ENCODE measurements around the gene SELENBP1.

DNA sequence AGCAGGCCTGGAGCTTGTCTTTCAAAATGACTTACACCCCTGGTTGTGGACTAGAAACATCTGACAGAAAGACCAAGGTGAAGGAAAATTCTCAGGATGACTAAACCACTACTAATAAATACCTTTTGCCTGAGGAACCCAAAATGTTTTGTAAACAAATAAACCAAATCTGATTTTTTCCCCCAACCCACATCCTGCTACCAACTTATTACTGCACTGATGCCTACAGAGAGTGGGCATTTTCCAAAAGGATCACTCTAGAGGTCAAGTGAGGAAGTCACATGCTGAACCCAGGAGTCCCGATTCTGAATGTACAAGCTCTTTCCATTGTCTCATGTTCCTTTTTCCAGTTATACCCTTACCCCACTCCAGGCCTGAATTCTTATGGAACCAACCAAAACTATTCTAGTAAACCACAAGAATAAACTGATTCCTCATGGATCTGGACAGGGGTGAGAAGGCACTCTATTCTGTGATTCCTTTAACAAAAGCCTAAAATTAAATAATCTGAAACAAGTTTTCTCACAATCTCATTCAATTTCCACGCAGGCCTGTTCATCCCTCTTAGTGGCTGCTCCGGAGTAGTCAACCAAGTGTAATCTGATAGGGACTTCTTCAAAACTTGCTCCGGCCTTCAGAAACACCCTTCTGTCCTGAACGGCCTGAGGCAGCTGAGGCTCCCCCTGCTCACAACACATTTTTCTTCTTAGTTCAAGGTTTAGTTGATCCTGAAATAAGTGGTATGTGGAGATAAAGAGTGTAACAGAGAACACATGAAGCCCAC is 46.7 kb downstream of the SELENBP1 start:
- TF ChIP-seq POLR2AphosphoS5 (IDR thresholded peaks at IDR 0.05; ENCODE audit: low read depth, low read length) (no peak; the same call in 1 of the 2 replicates), TAF1 (IDR thresholded peaks at IDR 0.05; ENCODE audit: borderline replicate concordance, low read depth, low read length) (no peak)
